Suppressor macrophage treated with lipopolysaccharide for 1 hour (primary cell): Measurements from ENCODE around the gene DSE.

ENCODE experiments used
- DNase-seq, 3 donors: peaks; one replicate each; pipeline ENCODE4 v3.0.0-alpha.2; 2020 to 2022

Gene DSE

DNA sequence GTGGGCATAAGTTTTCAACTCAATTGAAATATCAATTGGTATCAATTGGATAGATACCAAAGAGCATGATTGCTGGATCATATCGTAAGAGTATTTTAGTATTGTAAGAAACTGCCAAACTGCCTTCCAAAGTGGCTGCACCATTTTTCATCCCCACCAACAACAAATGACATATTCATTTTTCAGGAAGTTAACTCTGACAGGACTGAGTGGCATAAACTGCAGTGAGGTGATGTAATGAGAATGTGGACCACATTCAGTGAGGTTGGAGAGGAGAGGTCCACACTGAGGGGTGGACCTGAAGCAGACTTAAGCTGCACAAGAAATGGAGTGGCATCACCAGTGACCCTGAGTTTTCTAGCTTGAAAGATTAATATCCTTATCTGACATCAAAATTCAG, 78.8 kb downstream of the DSE start:
- DNase-seq = peak in 2 of 3 donors; percentile 22 to 41

- no peak for DNase-seq
Observed at GRCh38 chr6:116450185-116450710, 79.5 kb downstream of the DSE start.

- peak; percentile 67 to 75 (median 73) for DNase-seq
Observed at GRCh38 chr6:116450769-116451740, 80.3 kb downstream of the DSE start.

DNA sequence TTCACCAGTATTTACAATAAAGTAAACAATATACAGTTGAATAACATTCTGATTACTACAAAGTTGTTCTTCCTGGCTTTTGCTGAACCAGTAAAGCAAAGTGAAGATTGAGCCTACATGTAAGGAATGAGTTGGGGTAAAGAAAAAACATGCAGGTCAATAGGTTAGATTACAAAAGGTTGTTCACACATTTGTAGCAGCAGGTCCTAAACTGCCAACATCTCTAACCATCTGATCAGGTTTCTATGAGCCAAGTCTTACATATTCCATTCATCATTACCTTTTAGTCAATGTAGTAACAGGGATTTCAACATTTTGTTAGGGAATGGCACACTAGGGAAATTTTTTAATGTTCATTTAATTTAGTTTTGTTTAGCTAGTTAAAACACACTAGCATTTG, 81.2 kb downstream of the DSE start:
- DNase-seq = no peak

DNA sequence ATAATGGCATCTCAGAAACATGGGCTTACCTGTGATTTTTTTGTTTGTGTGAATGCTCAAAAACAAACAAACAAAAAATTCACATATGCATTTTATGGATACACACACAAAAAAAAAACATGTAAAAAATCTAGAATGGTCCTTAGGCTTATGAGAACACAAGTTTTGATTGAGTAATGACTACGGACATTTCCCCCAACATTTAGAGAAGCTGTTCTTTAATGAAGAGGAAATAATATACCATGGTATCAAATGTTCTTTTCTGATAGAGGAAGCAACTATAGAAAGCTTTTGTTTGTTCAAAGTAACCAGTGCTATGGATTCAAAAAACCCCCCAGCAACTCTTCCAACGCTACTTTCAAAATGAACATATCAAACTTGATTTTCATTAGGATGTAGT, 81.8 kb downstream of the DSE start:
- peak in 2 of 3 donors; percentile 38 to 51 for DNase-seq

DNA sequence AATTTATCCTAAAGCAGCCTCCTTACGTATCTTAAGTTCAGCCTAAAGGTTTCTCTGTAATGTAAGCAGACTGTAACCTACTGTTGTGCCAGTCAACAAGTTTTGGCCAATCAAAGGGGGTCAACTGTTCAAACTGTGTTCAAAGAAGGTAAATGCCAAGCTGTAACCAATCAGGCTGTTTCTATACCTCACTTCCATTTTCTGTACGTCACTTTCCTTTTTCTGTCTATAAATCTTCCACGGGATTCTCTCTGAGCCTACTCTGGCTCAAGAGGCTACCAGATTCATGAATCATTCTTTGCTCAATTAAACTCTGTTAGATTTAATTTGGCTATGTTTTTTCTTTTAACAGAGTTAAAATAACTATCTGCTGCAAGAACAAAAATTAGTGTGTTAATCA, 85.4 kb downstream of the DSE start:
- peak; percentile 24 to 64 (median 58) for DNase-seq

- peak; percentile 47 to 91 (median 69) for DNase-seq
Observed at GRCh38 chr6:116456927-116457326, 86.2 kb downstream of the DSE start.

GRCh38 chr6:116458264-116458663, 87.5 kb downstream of the DSE start:
- DNase-seq = no peak

DNA sequence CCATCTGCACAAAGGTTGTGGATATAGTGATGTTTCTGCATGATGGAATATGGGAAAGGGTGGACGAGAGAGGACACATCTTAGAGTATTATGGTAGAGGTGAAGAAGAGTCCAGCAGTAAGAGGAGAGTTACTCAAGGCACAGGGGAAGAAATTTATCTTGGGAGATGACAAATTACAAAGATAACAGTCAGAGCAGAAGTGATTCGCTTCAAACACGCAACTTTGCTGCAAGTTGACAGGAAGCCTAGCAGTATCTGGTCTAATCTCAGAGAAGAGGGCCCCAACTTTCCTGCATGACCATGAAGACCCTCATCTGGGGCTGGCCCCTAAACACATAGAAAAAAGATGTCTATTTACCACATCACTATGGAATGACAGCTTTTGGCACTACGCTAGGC, 89.2 kb downstream of the DSE start:
- DNase-seq = no peak

GRCh38 chr6:116461331-116461931, 90.7 kb downstream of the DSE start, which contains the start of gene CALHM6:
Gene CALHM6 (plus strand): TSS chr6:116461375. CDS start chr6:116461930, 555 bp downstream.
- peak; percentile 64 to 87 (median 71) for DNase-seq

DNA sequence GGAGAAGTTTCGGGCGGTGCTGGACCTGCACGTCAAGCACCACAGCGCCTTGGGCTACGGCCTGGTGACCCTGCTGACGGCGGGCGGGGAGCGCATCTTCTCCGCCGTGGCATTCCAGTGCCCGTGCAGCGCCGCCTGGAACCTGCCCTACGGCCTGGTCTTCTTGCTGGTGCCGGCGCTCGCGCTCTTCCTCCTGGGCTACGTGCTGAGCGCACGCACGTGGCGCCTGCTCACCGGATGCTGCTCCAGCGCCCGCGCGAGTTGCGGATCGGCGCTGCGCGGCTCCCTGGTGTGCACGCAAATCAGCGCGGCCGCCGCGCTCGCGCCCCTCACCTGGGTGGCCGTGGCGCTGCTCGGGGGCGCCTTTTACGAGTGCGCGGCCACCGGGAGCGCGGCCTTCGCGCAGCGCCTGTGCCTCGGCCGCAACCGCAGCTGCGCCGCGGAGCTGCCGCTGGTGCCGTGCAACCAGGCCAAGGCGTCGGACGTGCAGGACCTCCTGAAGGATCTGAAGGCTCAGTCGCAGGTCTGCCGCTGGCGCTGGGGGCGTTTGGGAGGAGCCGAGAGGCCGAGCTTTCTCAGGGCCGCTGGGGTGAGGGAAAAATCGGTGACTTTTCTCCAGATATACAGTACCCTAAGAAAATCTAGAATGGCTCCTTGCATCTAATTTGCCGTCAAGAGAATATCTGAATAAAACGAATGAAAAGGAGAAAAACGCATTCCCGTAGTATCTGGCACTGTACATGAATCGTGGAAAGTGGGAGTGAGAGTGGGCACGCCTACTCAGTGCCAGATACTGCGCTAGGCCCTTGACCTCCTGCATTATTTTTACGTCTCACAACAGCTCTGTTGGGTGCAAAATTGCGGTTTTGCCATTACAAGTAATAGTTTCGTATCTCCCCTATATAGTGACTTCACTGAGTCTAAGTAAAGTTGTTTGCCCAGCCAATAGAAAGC, 91.5 kb downstream of the DSE start:
- DNase-seq = peak in 2 of 3 donors; percentile 50 to 69

DNA sequence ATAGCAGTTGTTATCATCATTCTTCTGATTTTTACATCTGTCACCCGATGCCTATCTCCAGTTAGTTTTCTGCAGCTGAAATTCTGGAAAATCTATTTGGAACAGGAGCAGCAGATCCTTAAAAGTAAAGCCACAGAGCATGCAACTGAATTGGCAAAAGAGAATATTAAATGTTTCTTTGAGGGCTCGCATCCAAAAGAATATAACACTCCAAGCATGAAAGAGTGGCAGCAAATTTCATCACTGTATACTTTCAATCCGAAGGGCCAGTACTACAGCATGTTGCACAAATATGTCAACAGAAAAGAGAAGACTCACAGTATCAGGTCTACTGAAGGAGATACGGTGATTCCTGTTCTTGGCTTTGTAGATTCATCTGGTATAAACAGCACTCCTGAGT, 92.6 kb downstream of the DSE start:
- DNase-seq = no peak

GRCh38 chr6:116465246-116465645, 94.5 kb downstream of the DSE start:
- peak; percentile 86 to 97 (median 94) for DNase-seq

DNA sequence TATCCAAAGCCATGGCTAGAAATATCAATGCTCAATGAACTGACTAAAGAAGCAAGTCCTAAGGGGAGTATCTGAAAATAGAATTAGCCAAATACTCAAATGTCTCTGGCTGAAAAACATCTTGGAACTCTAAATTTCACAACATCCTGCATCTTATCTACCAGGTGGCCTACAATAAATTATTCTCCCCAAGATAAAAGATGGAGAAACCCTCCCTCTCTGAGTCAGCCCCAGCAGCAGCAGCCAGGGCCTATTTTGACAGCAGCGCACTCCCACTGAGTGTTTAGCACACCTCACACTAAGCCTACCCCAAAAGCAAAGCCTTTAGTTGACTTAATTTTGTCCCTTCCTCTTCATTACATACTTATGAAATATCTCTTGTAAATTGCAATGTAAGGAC, 96.3 kb downstream of the DSE start:
- no peak for DNase-seq

DNA sequence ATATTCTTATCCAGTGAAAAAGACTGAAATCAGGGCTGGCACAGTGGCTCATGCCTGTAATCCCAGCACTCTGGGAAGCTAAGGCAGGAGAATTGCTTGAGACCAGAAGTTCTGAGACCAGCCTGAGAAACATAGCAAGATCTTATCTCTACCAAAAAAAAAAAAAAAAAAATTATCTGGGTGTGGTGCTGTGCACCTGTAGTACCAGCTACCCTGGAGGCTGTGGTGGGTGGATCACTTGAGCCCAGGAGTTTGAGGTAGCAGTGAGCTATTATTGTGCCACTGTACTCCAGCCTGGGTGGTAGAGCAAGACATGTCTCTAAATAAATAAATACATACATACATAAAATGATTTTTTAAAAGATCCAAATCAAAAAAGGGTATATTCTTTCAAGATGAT, 96.8 kb downstream of the DSE start:
- no peak for DNase-seq

GRCh38 chr6:116468293-116468692, 97.5 kb downstream of the DSE start:
- no peak for DNase-seq

GRCh38 chr6:116471531-116471930, 100.8 kb downstream of the DSE start:
- peak in 2 of 3 donors; percentile 30 to 37 for DNase-seq

DNA sequence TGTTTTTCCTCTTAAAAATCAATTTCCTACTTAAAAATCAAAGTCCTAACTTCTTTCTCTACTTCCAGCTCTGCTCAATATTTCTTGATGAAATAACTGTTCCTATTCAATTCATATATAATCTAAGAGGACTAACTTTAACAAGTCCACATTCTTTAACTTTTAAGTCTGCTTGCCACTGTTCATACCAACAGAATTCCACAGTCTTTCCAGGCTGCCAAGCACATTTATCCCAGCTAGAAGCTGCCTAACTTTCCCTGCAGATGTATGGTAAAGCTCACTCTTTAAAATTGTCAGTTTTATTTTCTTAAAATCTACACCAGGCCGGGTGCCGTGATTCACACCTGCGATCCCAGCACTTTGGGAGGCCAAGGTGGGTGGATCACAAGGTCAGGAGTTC, 102.0 kb downstream of the DSE start:
- DNase-seq = no peak

GRCh38 chr6:116475141-116475540, 104.4 kb downstream of the DSE start:
- DNase-seq = peak in 2 of 3 donors; percentile 46 to 51

DNA sequence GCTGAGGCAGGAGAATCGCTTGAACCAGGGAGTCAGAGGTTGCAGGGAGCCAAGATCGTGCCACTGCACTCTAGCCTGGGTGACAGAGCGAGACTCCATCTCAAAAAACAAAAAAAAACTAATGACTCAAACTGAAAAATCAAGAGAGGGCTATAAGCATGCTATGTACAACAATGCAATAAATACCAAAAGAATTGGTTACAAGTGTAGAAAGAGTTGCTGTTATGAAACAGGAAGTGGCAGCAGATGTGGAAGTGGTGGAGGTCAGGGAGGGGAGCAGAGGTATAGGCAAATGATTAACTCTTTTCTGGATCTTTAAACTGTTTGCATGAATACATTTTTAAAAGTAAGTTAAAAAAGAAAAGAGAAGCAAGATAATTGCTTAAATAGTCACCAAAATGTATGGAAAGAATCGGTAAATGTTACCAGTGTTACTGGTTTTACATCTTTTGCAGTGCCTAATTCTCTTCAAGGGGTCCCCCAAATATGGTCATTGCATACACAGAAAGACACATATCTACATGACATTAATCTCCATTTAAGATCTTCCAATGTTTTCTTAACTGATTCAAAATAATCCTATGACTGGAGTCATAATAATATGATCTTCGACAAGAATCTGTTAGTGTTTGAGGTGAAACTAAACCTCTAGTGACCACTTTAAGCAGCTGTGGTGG, 105.4 kb downstream of the DSE start:
- peak; percentile 58 to 79 (median 73) for DNase-seq

DNA sequence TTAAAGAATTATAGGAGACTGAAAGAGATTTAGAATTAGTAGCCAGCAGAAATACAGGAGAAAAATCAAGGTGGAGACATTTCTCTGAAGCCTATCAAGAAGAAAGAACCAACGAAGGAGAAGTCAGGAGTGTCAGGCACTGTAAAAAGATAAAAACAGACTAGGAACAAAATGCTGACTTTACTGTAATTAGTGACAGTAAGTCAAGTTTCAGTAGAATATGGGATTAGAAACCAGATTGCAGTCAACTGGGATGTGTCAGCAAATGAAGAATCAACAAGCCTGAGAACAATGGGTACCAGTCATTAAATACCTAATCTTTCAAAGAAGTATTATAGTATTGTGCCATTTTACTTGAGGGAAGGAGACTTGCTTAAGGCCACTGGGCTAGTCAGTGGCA, 112.0 kb downstream of the DSE start:
- no peak for DNase-seq

GRCh38 chr6:116483616-116484015, 112.9 kb downstream of the DSE start:
- no peak for DNase-seq
